Chondrocyte (in vitro differentiated cells): ENCODE data around the gene YPEL3. TPM values are rescaled to one million over a fixed set of nuclear protein-coding genes. Genes with fewer than 3 reads are reported as not detected.
A peak's percentile ranks its signal among the peaks of the same experiment; 100 is the strongest.

Experiments
- DNase-seq: peaks from one replicate; pipeline ENCODE4 v3.0.0; 2021; ENCODE audit warnings: mixed read lengths, low spot score
- H3K27ac Mint-ChIP-seq: one replicate; pipeline ENCODE4 v1.8.0; 2021; ENCODE audit warnings: mild to moderate bottlenecking, moderate library complexity, mixed read lengths; ENCODE audit not compliant: unreplicated experiment
- H3K27me3 Mint-ChIP-seq: 2 replicates; pipeline ENCODE4 v1.8.0; 2021; ENCODE audit warnings: low read depth, mixed read lengths
- H3K36me3 Mint-ChIP-seq: 2 replicates; pipeline ENCODE4 v1.8.0; 2021; ENCODE audit warnings: low read depth, mixed read lengths
- H3K4me1 Mint-ChIP-seq: 2 replicates; pipeline ENCODE4 v1.8.0; 2021; ENCODE audit warnings: low read depth, mild to moderate bottlenecking, mixed read lengths
- H3K4me3 Mint-ChIP-seq: one replicate; pipeline ENCODE4 v1.8.0; 2021; ENCODE audit warnings: mild to moderate bottlenecking, moderate library complexity, mixed read lengths; ENCODE audit not compliant: unreplicated experiment
- H3K9me3 Mint-ChIP-seq: 2 replicates; pipeline ENCODE4 v1.8.0; 2021; ENCODE audit warnings: low read depth, mixed read lengths
- CTCF ChIP-seq: fragments of 200-600 bp; sonication (generic); IDR thresholded peaks from 2 replicates; pipeline ENCODE4 v1.5.0; 2021; ENCODE audit warnings: antibody characterized with exemption, mild to moderate bottlenecking, moderate library complexity
- total RNA-seq: library from RNA; stranded (reverse); gene quantifications from 3 replicates; pipeline ENCODE4 v1.2.1, GENCODE V29; 2021

Gene YPEL3
- total RNA-seq, 1 donor from 2014 or later = 23.3 TPM

- no peak for DNase-seq
Observed at GRCh38 chr16:30121741-30122571, 25.9 kb upstream of the YPEL3 start.

GRCh38 chr16:30120340-30121105 lies 24.5 kb upstream of the YPEL3 start:
- Mint-ChIP-seq H3K4me3 (no peak overlapping the region), H3K27me3 (no peaks in the 10 kb centered on the region), H3K36me3 (peaks cover 7% of the 10 kb centered on the region), H3K4me1 (peaks cover 24% of the 10 kb centered on the region), H3K27ac (no peak overlapping the region), H3K9me3 (no peaks in the 10 kb centered on the region)
- no peak for TF ChIP-seq CTCF
- no peak for DNase-seq

More at GRCh38 chr16:30121741-30122571, 25.9 kb upstream of the YPEL3 start:
- H3K27ac Mint-ChIP-seq = peak overlapping the region; percentile 81
- no peak for TF ChIP-seq CTCF
- peaks cover 7% of the 10 kb centered on the region for H3K36me3 Mint-ChIP-seq
- no peaks in the 10 kb centered on the region for H3K27me3 Mint-ChIP-seq
- no peaks in the 10 kb centered on the region for H3K9me3 Mint-ChIP-seq
- H3K4me3 Mint-ChIP-seq = peak overlapping the region; percentile 87
- H3K4me1 Mint-ChIP-seq = peaks cover 24% of the 10 kb centered on the region

GRCh38 chr16:30119428-30119827 lies 23.4 kb upstream of the YPEL3 start:
- H3K27ac Mint-ChIP-seq = no peak overlapping the region
- H3K4me3 Mint-ChIP-seq = no peak overlapping the region
- TF ChIP-seq CTCF = no peak
- H3K9me3 Mint-ChIP-seq = no peaks in the 10 kb centered on the region
- no peak for DNase-seq
- peaks cover 7% of the 10 kb centered on the region for H3K36me3 Mint-ChIP-seq
- peaks cover 21% of the 10 kb centered on the region for H3K4me1 Mint-ChIP-seq
- no peaks in the 10 kb centered on the region for H3K27me3 Mint-ChIP-seq

GRCh38 chr16:30117768-30118167 lies 21.8 kb upstream of the YPEL3 start:
- Mint-ChIP-seq H3K4me1 (peaks cover 16% of the 10 kb centered on the region), H3K36me3 (peaks cover 7% of the 10 kb centered on the region), H3K27ac (no peak overlapping the region), H3K27me3 (no peaks in the 10 kb centered on the region), H3K9me3 (no peaks in the 10 kb centered on the region), H3K4me3 (no peak overlapping the region)
- TF ChIP-seq CTCF = no peak
- DNase-seq = no peak

- no peak overlapping the region for H3K4me3 Mint-ChIP-seq
- H3K9me3 Mint-ChIP-seq = no peaks in the 10 kb centered on the region
- H3K36me3 Mint-ChIP-seq = peaks cover 10% of the 10 kb centered on the region
- no peak for DNase-seq
- no peak overlapping the region for H3K27ac Mint-ChIP-seq
- TF ChIP-seq CTCF = no peak
- no peaks in the 10 kb centered on the region for H3K27me3 Mint-ChIP-seq
- H3K4me1 Mint-ChIP-seq = peaks cover 8% of the 10 kb centered on the region
Observed at GRCh38 chr16:30116291-30117207, 20.5 kb upstream of the YPEL3 start.
